CD14-positive monocyte (primary cell): ENCODE measurements around the gene MMP7. TPM values are rescaled to one million over a fixed set of nuclear protein-coding genes. Genes with fewer than 3 reads are reported as not detected.

ENCODE experiments used
- DNase-seq, 3 donors: peaks; one replicate each; pipeline ENCODE4 v3.0.0-alpha.2; 2011 to 2022
- H2AFZ ChIP-seq: 2 replicates; pipeline ENCODE4 v1.6.0; 2012; ENCODE audit warnings: mild to moderate bottlenecking, low read depth, low read length, inconsistent platforms; ENCODE audit not compliant: insufficient read depth, poor library complexity, severe bottlenecking
- H3K27ac ChIP-seq, 2 donors: 1 replicate in 1 of 2; 2 replicates in 1 of 2; pipeline ENCODE4 v1.5.1; 2012 to 2013; ENCODE audit warnings: low read length in 2 of 2, control low read depth in 1 of 2, inconsistent platforms in 1 of 2, low read depth in 1 of 2, mild to moderate bottlenecking in 1 of 2
- H3K27me3 ChIP-seq, 2 donors: one replicate each; pipeline versions ENCODE4 v1.6.0 to v1.6.1; 2011 to 2013; ENCODE audit warnings: low read length in 2 of 2; ENCODE audit not compliant: control insufficient read depth in 2 of 2, insufficient read depth in 2 of 2
- H3K36me3 ChIP-seq, 2 donors: replicated peaks in 1 of 2; 1 replicate in 1 of 2; 2 replicates in 1 of 2; pipeline versions ENCODE4 v1.5.1 to v1.6.1; 2012 to 2013; ENCODE audit warnings: low read length in 2 of 2, control low read depth in 1 of 2, inconsistent platforms in 1 of 2, mild to moderate bottlenecking in 1 of 2; ENCODE audit not compliant: insufficient read depth in 2 of 2, control insufficient read depth in 1 of 2
- H3K4me1 ChIP-seq, 2 donors: 1 replicate in 1 of 2; 2 replicates in 1 of 2; pipeline versions ENCODE4 v1.5.1 to v1.6.1; 2012 to 2013; ENCODE audit warnings: low read length in 2 of 2, control low read depth in 1 of 2, inconsistent platforms in 1 of 2, mild to moderate bottlenecking in 1 of 2, moderate library complexity in 1 of 2; ENCODE audit not compliant: insufficient read depth in 2 of 2, control insufficient read depth in 1 of 2
- H3K4me2 ChIP-seq: replicated peaks from 2 replicates; pipeline ENCODE3; 2012; ENCODE audit warnings: low read length, moderate library complexity, mild to moderate bottlenecking; ENCODE audit not compliant: poor library complexity, severe bottlenecking; ENCODE audit errors: extremely low read depth
- H3K4me3 ChIP-seq, 3 experiments: fragments of 200-600 bp in 1 of 3; sonication (generic) in 1 of 3; replicated peaks in 1 of 3; 1 replicate in 2 of 3; 2 replicates in 1 of 3; pipeline ENCODE4 v1.5.1; 2011 to 2013; ENCODE audit warnings: low read length in 3 of 3, mild to moderate bottlenecking in 3 of 3, control low read depth in 2 of 3, low read depth in 2 of 3, inconsistent platforms in 1 of 3, moderate library complexity in 1 of 3
- H3K79me2 ChIP-seq: 2 replicates; pipeline ENCODE4 v1.6.0; 2012; ENCODE audit warnings: mild to moderate bottlenecking, control low read depth, inconsistent platforms, low read length, moderate library complexity; ENCODE audit not compliant: insufficient read depth
- H3K9ac ChIP-seq: 2 replicates; pipeline ENCODE4 v1.6.0; 2017; ENCODE audit warnings: low read length, mild to moderate bottlenecking; ENCODE audit not compliant: insufficient read depth, poor library complexity, severe bottlenecking
- H3K9me3 ChIP-seq, 2 donors: replicated peaks in 1 of 2; 1 replicate in 1 of 2; 2 replicates in 1 of 2; pipeline versions ENCODE4 v1.5.1 to v1.6.1; 2012 to 2013; ENCODE audit warnings: low read length in 2 of 2, control low read depth in 1 of 2; ENCODE audit not compliant: control insufficient read depth in 1 of 2, insufficient read depth in 1 of 2
- H4K20me1 ChIP-seq: 2 replicates; pipeline ENCODE4 v1.6.0; 2012; ENCODE audit warnings: mild to moderate bottlenecking, low read length, control low read depth, moderate library complexity; ENCODE audit not compliant: insufficient read depth
- H3K27ac Mint-ChIP-seq, 7 donors: one replicate each; pipeline ENCODE4 v1.8.0; 2020; ENCODE audit warnings: mild to moderate bottlenecking in 7 of 7, mixed read lengths in 7 of 7, moderate library complexity in 6 of 7, inconsistent platforms in 2 of 7
- H3K27me3 Mint-ChIP-seq, 3 donors: one replicate each; pipeline ENCODE4 v1.8.0; 2021 to 2022; ENCODE audit warnings: low read depth in 3 of 3, mild to moderate bottlenecking in 3 of 3, mixed read lengths in 3 of 3, moderate library complexity in 3 of 3, inconsistent platforms in 1 of 3
- H3K36me3 Mint-ChIP-seq, 2 donors: one replicate each; pipeline ENCODE4 v1.8.0; 2020; ENCODE audit warnings: mixed read lengths in 2 of 2, inconsistent platforms in 1 of 2, mild to moderate bottlenecking in 1 of 2
- H3K4me1 Mint-ChIP-seq: one replicate; pipeline ENCODE4 v1.8.0; 2020; ENCODE audit warnings: mild to moderate bottlenecking, mixed read lengths
- H3K4me3 Mint-ChIP-seq, 2 donors: one replicate each; pipeline ENCODE4 v1.8.0; 2020; ENCODE audit warnings: mild to moderate bottlenecking in 2 of 2, mixed read lengths in 2 of 2, moderate library complexity in 1 of 2
- H3K9me3 Mint-ChIP-seq, 7 donors: one replicate each; pipeline ENCODE4 v1.8.0; 2020 to 2022; ENCODE audit warnings: mixed read lengths in 7 of 7, mild to moderate bottlenecking in 6 of 7, moderate library complexity in 6 of 7, inconsistent platforms in 2 of 7
- WGBS: methylation state at CpG from one replicate; pipeline ENCODE4 v1.1.5; 2013; ENCODE audit warnings: missing lambda C conversion rate; ENCODE audit not compliant: insufficient coverage; 5-methylcytosine and 5-hydroxymethylcytosine counted together
- intact Hi-C, 2 donors: fragments of 100-400 bp; cut with micrococcal nuclease; formaldehyde crosslinking; loops; one replicate each; pipeline versions ENCODE4 v1.15.0 to v1.15.1; 2023
- polyA plus RNA-seq, 3 donors: library from polyadenylated mRNA; depleted of rRNA in 1 of 3; unstranded in 2 of 3; stranded (reverse) in 1 of 3; fragments of 300-500 nt in 2 of 3; fragments of >200 nt in 1 of 3; fragmentation: Illumina TruSeq in 2 of 3; gene quantifications; 1 replicate in 2 of 3; 2 replicates in 1 of 3; pipeline ENCODE4 v1.2.3, GENCODE V29; 2012 to 2021
- TF ChIP-seq, protein P1 (sequence below): fragments of 200-600 bp; IDR thresholded peaks from one replicate; pipeline ENCODE4 v1.8.0; 2022; ENCODE audit warnings: antibody characterized with exemption, mild to moderate bottlenecking

The MMP7 gene
- polyA plus RNA-seq, 3 donors: not detected

DNA sequence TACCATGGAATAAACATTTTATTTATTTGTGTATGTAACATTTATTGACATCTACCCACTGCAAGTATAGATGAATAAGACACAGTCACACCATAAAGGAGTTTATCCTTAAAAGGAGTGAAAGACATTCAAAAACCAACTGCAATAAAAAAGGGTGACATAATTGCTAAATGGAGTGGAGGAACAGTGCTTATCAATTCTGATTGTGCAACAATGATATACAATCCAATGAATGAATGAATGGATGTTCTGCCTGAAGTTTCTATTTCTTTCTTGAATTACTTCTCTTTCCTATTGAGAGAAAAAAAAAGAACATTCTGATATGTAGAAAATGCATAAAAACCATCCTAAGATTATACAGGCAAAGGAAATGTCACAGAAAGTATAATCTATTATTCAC is 10.0 kb downstream of the MMP7 start:
- intact Hi-C loops: no loop called here
- Mint-ChIP-seq H3K36me3 (no peaks in the 10 kb centered on the region), H3K27ac (no peak overlapping the region), H3K4me3 (no peak overlapping the region), H3K4me1 (peaks cover 13% of the 10 kb centered on the region), H3K27me3 (peaks cover 0 to 2% (median 0%) of the 10 kb centered on the region in 3 donors), H3K9me3 (no peaks in the 10 kb centered on the region)
- no peaks in the 10 kb centered on the region for H3K36me3 ChIP-seq
- no peaks in the 10 kb centered on the region for H3K27me3 ChIP-seq
- no peaks in the 10 kb centered on the region for H4K20me1 ChIP-seq
- H3K4me3 ChIP-seq: no peak overlapping the region
- H3K79me2 ChIP-seq: no peaks in the 10 kb centered on the region
- peaks cover 6 to 8% of the 10 kb centered on the region in 2 donors for H3K4me1 ChIP-seq
- H2AFZ ChIP-seq: no peak overlapping the region
- DNase-seq: no peak
- H3K4me2 ChIP-seq: no peak overlapping the region
- no peak overlapping the region for H3K27ac ChIP-seq
- no peaks in the 10 kb centered on the region for H3K9me3 ChIP-seq
- TF ChIP-seq, protein P1, sequence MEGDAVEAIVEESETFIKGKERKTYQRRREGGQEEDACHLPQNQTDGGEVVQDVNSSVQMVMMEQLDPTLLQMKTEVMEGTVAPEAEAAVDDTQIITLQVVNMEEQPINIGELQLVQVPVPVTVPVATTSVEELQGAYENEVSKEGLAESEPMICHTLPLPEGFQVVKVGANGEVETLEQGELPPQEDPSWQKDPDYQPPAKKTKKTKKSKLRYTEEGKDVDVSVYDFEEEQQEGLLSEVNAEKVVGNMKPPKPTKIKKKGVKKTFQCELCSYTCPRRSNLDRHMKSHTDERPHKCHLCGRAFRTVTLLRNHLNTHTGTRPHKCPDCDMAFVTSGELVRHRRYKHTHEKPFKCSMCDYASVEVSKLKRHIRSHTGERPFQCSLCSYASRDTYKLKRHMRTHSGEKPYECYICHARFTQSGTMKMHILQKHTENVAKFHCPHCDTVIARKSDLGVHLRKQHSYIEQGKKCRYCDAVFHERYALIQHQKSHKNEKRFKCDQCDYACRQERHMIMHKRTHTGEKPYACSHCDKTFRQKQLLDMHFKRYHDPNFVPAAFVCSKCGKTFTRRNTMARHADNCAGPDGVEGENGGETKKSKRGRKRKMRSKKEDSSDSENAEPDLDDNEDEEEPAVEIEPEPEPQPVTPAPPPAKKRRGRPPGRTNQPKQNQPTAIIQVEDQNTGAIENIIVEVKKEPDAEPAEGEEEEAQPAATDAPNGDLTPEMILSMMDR: no peak
- no peak overlapping the region for H3K9ac ChIP-seq

DNA sequence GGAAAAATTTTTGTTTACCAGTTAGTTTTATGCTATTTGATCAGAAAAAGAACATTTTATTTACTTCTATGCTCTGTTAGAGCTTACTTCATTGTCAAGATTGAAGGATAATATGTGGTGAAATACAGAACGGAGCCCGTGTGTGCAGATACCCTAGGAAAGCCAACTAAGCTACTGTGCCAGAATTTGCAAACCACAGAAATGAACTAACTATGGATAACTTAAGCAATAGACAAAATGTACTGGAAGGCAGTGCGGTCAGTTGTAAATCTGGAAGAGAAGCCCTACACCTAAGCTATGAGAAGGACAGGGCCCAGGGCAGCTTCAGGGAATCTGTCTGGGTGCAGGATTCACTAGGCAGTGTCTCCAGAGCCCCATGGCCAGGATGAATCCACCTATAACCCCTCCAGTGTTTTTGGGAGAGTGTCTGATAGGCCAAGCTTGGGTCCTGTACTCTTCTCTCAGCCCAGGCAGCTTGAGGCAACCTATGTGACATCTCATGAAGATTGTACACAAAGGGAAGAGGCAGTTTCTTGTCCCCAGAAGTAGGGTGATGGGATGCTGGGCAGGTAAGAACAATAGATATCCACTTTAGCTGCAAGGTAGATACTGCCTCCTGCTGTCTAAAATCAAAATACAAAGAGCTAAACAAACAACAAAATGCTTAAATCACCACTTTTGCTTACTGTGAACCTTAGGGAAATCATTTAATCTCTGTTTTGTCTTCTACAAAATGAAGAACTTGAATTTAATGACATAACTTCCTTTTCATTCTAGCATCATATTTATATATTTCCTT is 12.1 kb downstream of the MMP7 start:
- peaks cover 10% of the 10 kb centered on the region for H3K4me1 Mint-ChIP-seq
- TF ChIP-seq, protein P1: no peak
- H3K4me1 ChIP-seq: peaks cover 6 to 8% of the 10 kb centered on the region in 2 donors
- H3K9ac ChIP-seq: no peak overlapping the region
- H3K36me3 Mint-ChIP-seq: no peaks in the 10 kb centered on the region
- DNase-seq: no peak
- no peak overlapping the region for H2AFZ ChIP-seq
- no peak overlapping the region for H3K4me2 ChIP-seq
- no peaks in the 10 kb centered on the region for H3K36me3 ChIP-seq
- H3K27me3 ChIP-seq: no peaks in the 10 kb centered on the region
- H3K79me2 ChIP-seq: no peaks in the 10 kb centered on the region
- no peaks in the 10 kb centered on the region for H4K20me1 ChIP-seq
- H3K4me3 Mint-ChIP-seq: no peak overlapping the region
- no CpG with 5 or more reads among the region's 3 CpGs for WGBS
- no peak overlapping the region for H3K27ac Mint-ChIP-seq
- peaks cover 0 to 2% (median 2%) of the 10 kb centered on the region in 3 donors for H3K27me3 Mint-ChIP-seq
- no peaks in the 10 kb centered on the region for H3K9me3 ChIP-seq
- H3K9me3 Mint-ChIP-seq: no peaks in the 10 kb centered on the region
- no peak overlapping the region for H3K27ac ChIP-seq
- no peak overlapping the region for H3K4me3 ChIP-seq
- intact Hi-C loops: no loop called here
